Measurements from ENCODE around the gene B4GALT3. TPM values are rescaled to one million over a fixed set of nuclear protein-coding genes. Genes with fewer than 3 reads are reported as not detected.
A peak's percentile ranks its signal among the peaks of the same experiment; 100 is the strongest.

The B4GALT3 gene
- total and polyA plus RNA-seq, 2 of the 4 experiments (the other 2 are of a cell fraction) = 19.9 to 36.0 TPM

DNA sequence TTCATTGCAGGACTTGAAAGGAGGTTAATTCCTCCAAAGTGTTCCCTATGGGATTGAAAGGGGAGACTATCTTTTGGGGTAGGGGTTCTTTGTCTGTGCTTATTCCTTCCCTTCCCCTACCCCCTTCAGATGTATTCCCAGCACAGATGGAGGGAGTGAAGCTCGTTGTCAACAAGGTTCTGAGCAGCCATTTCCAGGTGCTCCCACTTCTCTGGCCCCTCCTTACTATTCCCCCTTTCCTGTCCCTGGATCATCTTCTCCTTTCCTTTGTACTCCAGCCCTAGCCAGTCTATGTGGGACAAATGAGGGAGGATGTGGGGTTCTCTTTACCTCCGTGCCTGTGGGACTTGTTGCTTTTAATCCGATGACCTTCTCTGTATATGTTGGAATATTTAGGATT lies 49.5 kb upstream of the B4GALT3 start:
- H2BK15ac ChIP-seq (ENCODE audit: low read depth, low read length) = no peak overlapping the region
- ATAC-seq (ENCODE audit: low read depth) (no peak), DNase-seq (no peak)
- H3K4me2 ChIP-seq (ENCODE audit: low read depth, low read length) = peak overlapping the region; percentile 81
- dilution Hi-C loops (cut with HindIII; ENCODE audit: low sequenced_read_pairs, unreplicated experiment) (no loop called here), intact Hi-C loops (cut with micrococcal nuclease) (loop anchor here (1.0 kb wide), 2 partner anchors 65 to 156 kb away; no protein-coding TSS in a partner anchor), in situ Hi-C loops (cut with MboI; ENCODE audit: low sequenced_read_pairs) (loop anchor here (5.0 kb wide), 2 partner anchors 66 to 156 kb away; no protein-coding TSS in a partner anchor)
- H3K9me3 ChIP-seq (ENCODE audit: control insufficient read depth, insufficient read depth, low read length) = no peaks in the 10 kb centered on the region
- no peak for TF ChIP-seq RFX5 (IDR thresholded peaks at IDR 0.05; ENCODE audit: low read depth, low read length)
- no peak for TF ChIP-seq POLR2A (IDR thresholded peaks at IDR 0.05; ENCODE audit: low read depth, low read length)
- TF ChIP-seq, protein P1, sequence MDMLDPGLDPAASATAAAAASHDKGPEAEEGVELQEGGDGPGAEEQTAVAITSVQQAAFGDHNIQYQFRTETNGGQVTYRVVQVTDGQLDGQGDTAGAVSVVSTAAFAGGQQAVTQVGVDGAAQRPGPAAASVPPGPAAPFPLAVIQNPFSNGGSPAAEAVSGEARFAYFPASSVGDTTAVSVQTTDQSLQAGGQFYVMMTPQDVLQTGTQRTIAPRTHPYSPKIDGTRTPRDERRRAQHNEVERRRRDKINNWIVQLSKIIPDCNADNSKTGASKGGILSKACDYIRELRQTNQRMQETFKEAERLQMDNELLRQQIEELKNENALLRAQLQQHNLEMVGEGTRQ (IDR thresholded peaks at IDR 0.05; ENCODE audit: low read depth, low read length) = no peak
- TF ChIP-seq MXI1 (IDR thresholded peaks at IDR 0.05; ENCODE audit: borderline replicate concordance, low read depth, low read length) = no peak
- TF ChIP-seq FOS (IDR thresholded peaks at IDR 0.05; ENCODE audit: low read depth, low read length) = no peak
- no peak for TF ChIP-seq CHD1 (IDR thresholded peaks at IDR 0.05; ENCODE audit: low read depth, low read length)
- H3K4me3 ChIP-seq (ENCODE audit: insufficient read depth, low read depth, low read length) = peak overlapping the region; percentile 74
- BruUV-seq (replicated peaks) = no TSS peak
- H4K20me1 ChIP-seq (ENCODE audit: insufficient read depth, low read length) = no peaks in the 10 kb centered on the region
- no peak overlapping the region for H2BK5ac ChIP-seq (ENCODE audit: low read depth, low read length, poor library complexity, severe bottlenecking)
- peak overlapping the region; percentile 98 for H2AFZ ChIP-seq (replicated peaks; ENCODE audit: low read length, poor library complexity)
- no peak overlapping the region for H3K18ac ChIP-seq (ENCODE audit: low read depth, low read length)
- H3K56ac ChIP-seq (ENCODE audit: extremely low read depth, insufficient read depth, low read length) = no peak overlapping the region
- 0 out of 2 replicates have a peak overlapping the region, but pooled peaks have one; percentile 89 for H3K14ac ChIP-seq (replicated peaks; ENCODE audit: low read depth, low read length)
- no peak overlapping the region for H2BK20ac ChIP-seq (ENCODE audit: low read depth, low read length)
- peaks cover 9% of the 10 kb centered on the region; the same call in 1 of the 2 replicates for H3K4me1 ChIP-seq (ENCODE audit: control insufficient read depth, insufficient read depth, low read length)
- peaks cover 9 to 17% of the 10 kb centered on the region in 2 experiments; a peak in 3 of 4 replicates for H3K79me1 ChIP-seq (ENCODE audit: low read depth in 1 of 2, low read length in 2 of 2)
- peak overlapping the region; percentile 96 to 97; a peak in 2 of 4 replicates for H4K8ac ChIP-seq (ENCODE audit: low read depth in 2 of 2, low read length in 2 of 2)
- peak overlapping the region; percentile 81 for H3K9ac ChIP-seq (ENCODE audit: low read depth, low read length)
- H2AK9ac ChIP-seq (replicated peaks; ENCODE audit: low read depth, low read length, poor library complexity) = peak overlapping the region; percentile 97
- CTCF ChIA-PET = interaction anchor here (0.6 to 3.2 kb wide), 7 partner anchors 10 to 155 kb away, joined by 3 to 21 read pairs (median 8); partner anchors contain the start of genes ADAMTS4 and NDUFS2
- WGBS, 2 experiments (ENCODE audit: extremely low coverage in 2 of 2, insufficient read length in 1 of 2) = no CpG with 5 or more reads among the region's 3 CpGs
- H3K27ac ChIP-seq (ENCODE audit: insufficient read depth, low read length) = no peak overlapping the region; the same call in 1 of the 2 replicates
- peaks cover 19% of the 10 kb centered on the region for H3K36me3 ChIP-seq (ENCODE audit: control insufficient read depth, insufficient read depth, low read length)
- H3K4ac ChIP-seq (ENCODE audit: low read depth, low read length) = peak overlapping the region; percentile 83
- no peaks in the 10 kb centered on the region; the same call in 1 of the 2 replicates for H3K27me3 ChIP-seq (ENCODE audit: control insufficient read depth, insufficient read depth, low read length)
- no peak overlapping the region for H4K91ac ChIP-seq (ENCODE audit: insufficient read depth, low read depth, low read length)
- H4K5ac ChIP-seq (ENCODE audit: low read depth, low read length) = peak overlapping the region; percentile 69
- H2BK120ac ChIP-seq (ENCODE audit: low read depth, low read length) = no peak overlapping the region
- POLR2A ChIA-PET (ENCODE audit: unreplicated experiment) = no interaction called here
- peaks cover 8% of the 10 kb centered on the region; the same call in 1 of the 2 replicates for H3K9me1 ChIP-seq (ENCODE audit: insufficient read depth, low read length)
- peak overlapping the region; percentile 67; the same call in 1 of the 2 replicates for H2AK5ac ChIP-seq (ENCODE audit: low read depth, low read length)
- H3K23ac ChIP-seq (ENCODE audit: low read depth, low read length) = peak overlapping the region; percentile 62; the same call in 1 of the 2 replicates

Data from IMR-90 (cell line).